ENCODE data around the gene TRABD2A. TPM values are rescaled to one million over a fixed set of nuclear protein-coding genes. Genes with fewer than 3 reads are reported as not detected.
A peak's percentile ranks its signal among the peaks of the same experiment; 100 is the strongest.

The TRABD2A gene
- total RNA-seq, 1 donor from 2014 or later, result 0.52 TPM

DNA sequence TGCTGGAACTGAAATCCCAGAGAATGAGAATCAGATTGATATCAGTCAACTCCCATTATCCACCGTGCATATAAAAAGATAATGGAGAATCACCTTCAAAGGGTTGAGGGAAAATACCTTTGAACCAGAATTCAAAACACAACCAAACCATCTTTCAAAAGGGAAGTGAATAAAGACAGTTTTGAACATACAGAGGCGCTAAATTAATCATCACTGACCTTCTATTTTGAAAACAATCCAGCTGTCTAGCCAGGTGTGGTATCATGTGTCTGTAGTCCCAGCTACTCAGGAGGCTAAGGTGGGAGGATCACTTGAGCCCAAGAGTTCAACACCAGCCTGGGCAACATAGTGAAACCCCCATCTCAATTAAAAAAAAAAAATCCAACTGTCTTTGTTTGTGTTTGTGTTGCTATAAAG is 63.6 kb downstream of the TRABD2A start:
- DNase-seq (ENCODE audit: low spot score), result no peak

GRCh38 chr2:84816426-84817026 is 64.4 kb downstream of the TRABD2A start:
- DNase-seq (ENCODE audit: low spot score), result no peak

DNA sequence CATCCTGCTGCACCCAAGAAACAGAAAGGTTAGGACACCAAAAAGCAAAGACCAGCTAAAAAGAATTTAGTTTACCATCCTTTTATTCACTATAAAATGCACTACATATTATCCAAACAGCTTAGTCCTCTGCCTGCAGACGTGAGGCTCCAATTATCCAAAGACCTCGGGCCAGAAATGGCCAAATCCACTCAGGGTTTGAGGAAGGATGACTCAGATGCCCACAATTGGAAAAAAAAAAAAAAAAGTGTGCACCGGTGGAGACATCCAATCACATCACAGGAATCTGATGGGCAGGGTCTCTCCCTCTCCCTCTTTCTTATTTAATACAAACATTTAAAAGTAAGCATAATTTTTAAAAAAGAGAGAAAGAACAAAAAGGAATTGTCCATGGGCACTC is 65.7 kb downstream of the TRABD2A start:
- no peak for DNase-seq (ENCODE audit: low spot score)

DNA sequence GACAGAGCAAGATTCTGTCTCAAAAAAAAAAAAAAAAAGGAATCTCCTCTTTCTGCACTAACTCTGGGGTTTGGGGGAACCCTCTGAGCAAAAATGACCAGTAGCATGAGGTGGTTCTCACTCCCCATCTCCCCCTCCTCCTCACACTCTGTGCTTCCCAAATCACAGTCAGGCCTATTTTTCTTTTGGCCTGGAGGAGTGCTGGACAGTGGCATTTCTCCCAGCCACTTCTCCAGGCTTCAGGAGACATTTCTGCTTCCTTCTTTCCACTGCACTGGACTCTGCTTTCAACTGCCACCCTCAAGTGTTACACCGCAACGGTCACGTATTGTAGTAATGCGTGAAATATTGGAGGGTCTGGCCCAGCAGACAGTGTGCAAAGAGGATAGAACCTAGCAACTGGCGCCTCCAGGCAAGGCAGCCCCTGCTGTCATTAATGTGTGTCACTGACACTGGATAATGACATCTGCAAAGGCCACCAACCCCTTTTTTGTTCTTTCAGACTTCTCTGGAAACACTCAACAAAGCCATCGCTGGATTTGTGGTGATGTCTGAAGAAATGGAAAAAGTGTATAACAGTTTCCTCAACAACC is 68.9 kb downstream of the TRABD2A start:
- DNase-seq (ENCODE audit: low spot score), result no peak

DNA sequence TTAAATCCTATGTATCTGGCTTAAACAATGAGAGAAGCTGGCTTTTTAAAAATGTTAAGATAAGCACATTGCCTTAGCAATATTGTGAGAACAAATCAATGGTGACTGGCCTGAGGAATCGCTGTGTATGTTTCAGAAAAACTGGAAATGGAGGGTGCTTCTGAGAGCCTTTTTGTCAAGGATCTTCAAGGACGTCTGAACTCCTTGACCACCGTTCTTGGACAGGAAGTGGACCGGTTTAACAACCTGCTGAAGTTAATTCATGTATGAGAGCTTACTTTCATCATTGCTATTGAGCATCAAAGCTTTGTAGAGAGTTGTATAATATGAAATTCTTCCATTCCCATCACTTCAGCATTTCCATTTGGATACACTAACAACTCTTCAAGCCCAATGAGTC is 72.6 kb downstream of the TRABD2A start:
- DNase-seq (ENCODE audit: low spot score), result no peak

DNA sequence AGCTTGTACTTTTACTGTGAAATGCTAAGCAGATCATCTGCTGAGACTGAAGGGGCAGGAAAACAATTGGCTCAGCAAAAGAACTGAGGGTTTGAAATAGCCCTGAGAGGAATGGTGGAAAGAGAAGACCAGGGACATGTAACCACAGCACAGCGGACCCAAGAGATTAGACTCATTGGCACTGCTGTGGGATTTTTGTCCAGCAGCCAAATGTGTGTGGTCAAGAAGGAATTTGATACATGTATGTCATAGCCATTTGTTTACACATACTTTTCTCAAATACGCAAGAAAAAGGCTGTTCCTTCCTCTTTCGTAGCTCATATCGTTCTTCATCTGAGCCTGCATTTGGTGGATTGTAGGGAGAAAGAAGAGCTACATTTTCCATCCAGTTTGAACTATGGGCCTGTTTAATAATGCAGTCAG is 73.8 kb downstream of the TRABD2A start:
- peak; percentile 50 for DNase-seq (ENCODE audit: low spot score)

DNA sequence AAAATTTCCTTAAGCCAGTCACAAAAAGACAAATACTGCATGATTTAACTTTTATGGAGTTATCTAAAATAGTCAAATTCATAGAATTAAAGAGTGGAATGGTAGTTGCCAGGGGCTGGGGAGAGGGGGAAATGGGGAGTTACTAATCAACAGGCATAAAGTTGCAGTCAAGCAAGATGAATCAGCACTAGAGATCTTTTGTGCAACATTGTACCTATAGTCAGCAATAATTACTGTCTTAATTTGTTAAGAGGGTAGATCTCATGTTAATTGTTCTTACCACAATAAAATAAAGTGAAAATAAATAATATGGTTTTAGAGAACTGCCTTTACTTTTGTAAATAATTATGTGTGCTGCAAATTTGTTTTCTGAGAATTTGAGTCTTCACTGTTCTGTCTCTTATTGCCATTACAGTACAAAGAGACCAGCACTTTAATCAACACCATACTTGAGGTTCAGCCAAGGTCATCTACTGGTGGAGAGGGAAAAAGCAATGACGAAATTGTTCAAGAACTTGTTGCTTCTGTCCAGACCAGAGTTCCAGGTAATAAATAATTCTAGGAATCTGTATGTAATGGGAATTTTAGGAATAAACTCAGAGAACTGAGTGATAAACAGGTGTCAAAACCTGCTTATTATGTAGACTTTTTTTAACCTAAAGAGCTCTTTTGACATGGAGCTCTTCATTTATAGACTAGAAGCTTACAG is 75.5 kb downstream of the TRABD2A start:
- DNase-seq (ENCODE audit: low spot score), result no peak

GRCh38 chr2:84801811-84802210 is 79.1 kb downstream of the TRABD2A start:
- DNase-seq (ENCODE audit: low spot score), result no peak

GRCh38 chr2:84800194-84800805 is 80.6 kb downstream of the TRABD2A start:
- no peak for DNase-seq (ENCODE audit: low spot score)

DNA sequence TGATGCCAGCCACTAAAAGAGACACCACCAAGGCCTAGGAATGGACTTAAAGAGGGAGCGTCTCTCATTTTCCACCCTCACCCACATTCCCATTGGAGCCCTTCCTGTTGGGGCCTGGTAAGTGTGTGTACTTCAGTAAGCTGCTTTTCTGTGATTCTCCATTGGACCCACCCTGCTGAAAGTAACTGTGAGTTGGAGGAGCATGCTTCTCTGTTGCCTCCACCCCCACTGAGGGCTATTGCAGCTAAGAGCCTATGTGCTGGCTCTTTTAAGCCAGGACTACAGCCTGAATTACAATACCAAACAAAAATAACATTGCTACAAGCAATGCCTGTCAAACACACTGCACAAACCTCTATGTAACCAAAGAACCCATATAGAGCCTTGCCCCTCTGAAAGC is 81.1 kb downstream of the TRABD2A start:
- DNase-seq (ENCODE audit: low spot score), result no peak

DNA sequence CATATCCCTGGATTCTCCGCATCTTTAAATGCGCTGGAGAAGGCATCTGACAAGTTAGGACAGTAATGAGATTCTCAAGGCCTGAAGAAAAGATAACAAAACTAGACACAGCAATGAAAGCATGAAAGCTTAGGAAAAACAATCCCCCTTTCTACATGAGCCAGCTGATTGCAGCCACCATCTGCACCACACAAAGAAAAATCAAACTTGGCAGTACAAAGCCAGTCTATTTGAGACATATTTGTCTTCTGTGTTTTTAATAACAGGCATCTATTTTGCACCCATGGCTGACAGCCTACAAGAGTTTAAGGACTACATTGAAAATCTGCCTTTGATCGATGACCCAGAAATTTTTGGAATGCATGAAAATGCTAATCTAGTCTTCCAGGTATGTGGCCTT is 83.6 kb downstream of the TRABD2A start:
- no peak for DNase-seq (ENCODE audit: low spot score)

DNA sequence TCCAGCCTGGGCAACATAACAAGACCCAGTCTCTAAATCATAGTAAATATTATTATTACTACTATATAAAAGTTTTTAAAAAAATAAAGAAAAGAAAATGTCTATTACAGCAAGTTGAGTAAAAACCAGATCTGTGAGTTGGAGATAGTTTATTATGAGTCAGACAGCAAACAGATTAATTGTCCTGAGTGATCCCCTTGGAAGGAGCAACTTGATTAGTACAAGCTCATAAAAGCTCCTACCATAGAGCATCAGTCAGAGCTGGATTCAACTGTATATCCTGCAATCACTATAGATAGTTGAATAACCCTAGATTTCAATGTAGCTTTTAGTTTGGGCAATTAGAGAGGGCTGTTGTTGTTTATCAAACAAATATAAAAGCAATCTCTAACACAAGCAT is 84.1 kb downstream of the TRABD2A start:
- no peak for DNase-seq (ENCODE audit: low spot score)

DNA sequence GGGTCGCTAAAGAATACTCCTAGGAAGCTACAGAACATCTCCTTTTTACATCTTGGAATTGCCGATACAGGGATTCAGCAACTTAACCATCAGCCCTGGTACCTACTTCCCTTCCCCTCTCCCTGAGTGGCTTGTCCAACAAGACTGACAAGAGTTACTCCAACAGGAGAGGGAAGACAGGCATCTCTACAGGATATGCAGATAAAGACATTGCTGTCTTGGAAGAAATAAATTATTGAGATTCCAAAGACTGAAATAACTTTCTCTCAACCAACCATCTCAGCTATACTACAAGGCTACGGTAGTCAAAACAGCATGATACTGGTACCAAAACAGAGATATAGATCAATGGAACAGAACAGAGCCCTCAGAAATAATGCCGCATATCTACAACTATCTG is 87.2 kb downstream of the TRABD2A start:
- no peak for DNase-seq (ENCODE audit: low spot score)

GRCh38 chr2:84792856-84793522 is 87.9 kb downstream of the TRABD2A start:
- no peak for DNase-seq (ENCODE audit: low spot score)

DNA sequence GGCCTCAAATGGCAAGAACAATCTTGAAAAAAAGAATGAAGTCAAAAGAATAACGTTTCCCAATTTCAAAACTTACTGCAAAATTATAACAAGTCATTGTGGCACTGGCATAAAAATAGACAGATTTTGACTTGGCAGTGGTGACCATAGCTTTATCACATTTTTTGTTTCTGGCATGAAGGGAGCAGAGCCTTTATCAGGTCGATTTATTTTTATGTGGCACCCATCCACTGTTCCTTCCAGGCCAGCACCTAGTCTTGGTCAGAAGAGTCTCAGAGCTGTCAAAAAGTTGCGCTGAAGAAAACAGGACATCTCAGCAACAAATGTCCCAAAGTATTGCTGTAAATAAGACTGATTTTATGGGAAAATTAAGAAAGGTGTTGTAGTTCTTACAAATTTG is 92.4 kb downstream of the TRABD2A start:
- no peak for DNase-seq (ENCODE audit: low spot score)

- no peak for DNase-seq (ENCODE audit: low spot score)
These were observed 92.9 kb downstream of the TRABD2A start for GRCh38 chr2:84788027-84788426.

- DNase-seq (ENCODE audit: low spot score), result no peak
These were observed 94.3 kb downstream of the TRABD2A start for GRCh38 chr2:84786601-84787000.

GRCh38 chr2:84785950-84786349 is 94.9 kb downstream of the TRABD2A start:
- no peak for DNase-seq (ENCODE audit: low spot score)

GRCh38 chr2:84782717-84783442 is 98.0 kb downstream of the TRABD2A start:
- no peak for DNase-seq (ENCODE audit: low spot score)

DNA sequence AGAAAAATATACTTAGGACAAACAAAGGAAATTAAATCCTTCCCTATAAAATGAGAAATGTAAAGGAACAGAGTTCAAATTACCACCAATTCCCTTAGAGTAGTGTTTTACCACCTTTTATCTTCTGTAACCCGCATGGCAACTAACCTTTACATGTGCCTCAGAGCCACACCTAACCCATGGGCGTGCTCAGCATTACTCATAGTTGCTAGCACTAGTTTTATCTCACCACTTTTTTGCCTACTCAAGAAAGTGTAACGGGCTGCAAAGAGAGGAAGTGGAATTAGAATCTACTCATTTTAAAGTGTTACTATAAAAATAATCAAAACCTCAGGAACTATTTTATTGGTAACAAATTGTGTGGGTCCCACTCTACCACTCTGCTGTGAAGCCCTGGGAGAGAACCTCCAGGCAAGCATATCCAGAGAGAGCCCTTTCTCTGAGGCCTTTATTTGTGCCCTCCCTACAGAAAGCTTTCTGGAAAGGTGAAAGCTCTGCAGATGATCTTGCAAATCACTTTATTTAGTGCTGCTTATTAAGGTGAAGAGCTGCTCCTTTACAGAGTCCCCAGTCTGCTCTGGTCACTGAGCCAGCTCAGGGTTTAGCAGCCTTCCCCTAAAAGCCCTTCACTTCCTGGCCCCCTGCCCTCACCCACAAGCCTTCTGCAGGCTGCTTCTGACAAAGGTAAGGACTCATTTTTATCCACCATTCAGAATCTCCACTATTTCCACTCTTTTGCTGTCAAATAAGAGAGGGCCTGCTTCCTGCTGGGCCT is 98.8 kb downstream of the TRABD2A start:
- peak; percentile 16 for DNase-seq (ENCODE audit: low spot score)

GRCh38 chr2:84779781-84780180 is 101.1 kb downstream of the TRABD2A start:
- no peak for DNase-seq (ENCODE audit: low spot score)

Measured in mucosa of gallbladder (tissue), 1 donor.